ENCODE data around the gene SUGCT.
"Not testable (repeated sequence)": the region's sequence is repeated elsewhere in the genome, so short reads cannot be mapped to it uniquely, and the experiment has no call there.

Gene SUGCT

DNA sequence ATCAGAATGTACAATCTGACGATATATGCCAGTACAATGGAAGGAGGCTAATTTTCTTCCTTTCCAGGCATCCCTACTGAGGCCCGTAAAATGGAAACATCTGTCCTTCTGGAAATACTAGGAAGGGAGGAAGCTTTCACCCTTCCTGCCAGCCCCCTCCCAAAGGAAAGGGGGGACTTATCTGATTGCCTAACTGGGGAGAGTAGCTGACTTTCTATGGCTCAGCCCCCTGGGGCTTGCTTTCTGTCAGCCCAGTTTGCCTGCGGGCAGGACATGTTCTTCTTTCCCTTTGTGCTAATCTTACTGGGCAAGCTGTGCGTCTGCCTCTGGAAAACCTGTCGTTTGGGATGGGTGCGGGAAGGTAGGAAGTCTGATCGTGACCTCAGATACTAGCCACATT is 508.9 kb downstream of the SUGCT start:
- DNase-seq: no peak

DNA sequence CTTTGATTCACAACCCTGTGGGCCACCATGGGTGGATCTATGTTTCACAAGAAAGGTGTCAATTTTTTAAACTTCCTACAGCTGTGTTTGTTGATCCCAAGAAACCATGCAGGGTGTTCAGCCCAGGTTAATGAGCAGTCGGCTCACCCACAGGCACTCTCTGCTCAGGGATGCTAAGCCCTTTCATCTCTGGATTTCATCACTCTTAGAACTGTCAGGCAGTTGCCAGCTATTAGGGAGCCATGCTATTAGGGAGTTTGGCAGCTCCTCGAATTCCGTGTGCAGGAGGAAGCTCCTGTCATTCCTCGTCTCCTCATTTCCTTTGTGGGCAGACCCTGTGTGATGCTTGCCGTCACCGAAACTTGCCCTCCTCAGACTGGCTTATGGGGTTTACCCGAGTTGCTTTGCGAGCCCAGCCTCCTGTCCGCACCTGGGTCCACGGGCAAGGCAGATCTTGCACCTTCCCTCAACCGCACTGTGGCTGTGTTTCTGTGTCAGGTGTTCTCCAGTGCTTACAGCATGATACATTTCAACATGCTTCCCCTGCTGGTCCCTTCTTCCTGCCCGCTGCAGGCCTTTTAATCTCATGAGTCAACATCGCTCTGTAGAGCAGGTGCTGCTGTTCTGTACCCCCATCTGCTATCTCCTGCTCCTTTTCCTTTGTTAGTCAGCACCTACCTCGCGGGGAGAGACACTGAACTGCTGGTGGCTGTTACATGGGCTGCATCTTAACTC is 509.8 kb downstream of the SUGCT start:
- DNase-seq: no peak

DNA sequence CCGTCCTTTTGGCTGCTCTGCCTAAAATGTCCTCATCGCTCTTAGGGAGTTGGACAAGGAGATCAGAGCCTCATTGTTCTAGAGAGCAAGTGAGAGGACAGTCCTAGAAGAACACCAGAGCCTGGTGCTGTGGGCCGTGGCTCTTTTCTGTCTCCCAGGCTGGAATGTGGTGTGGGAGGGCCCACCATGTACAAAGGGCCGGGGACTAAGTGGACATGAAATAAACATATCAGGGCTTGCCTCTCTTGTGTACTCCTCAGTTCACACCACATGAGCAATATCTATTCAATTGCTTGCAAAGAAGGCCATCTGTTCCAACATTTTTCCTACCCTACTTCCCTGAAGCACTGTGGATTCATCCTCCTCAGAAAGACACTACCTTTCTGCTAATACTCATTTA is 510.4 kb downstream of the SUGCT start:
- no peak for DNase-seq

DNA sequence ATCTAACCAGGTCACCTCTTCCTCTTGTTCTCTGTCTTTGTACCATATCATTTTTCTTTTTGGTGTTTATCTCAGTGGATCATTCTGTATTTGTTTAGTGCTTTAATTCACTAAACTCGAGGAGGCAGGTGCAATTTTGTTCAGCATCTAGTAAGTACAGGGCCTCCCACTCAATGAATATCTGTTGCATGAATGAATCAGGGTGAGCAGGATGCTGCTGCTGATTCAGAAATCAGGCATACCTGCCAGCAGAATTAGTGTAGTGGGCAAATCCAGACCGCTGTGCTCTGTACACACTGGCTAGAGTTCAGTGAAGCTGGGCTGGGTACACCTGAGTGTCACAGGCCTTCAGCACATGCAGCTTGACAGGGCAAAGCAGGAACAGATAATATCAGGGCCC is 511.9 kb downstream of the SUGCT start:
- DNase-seq: no peak

DNA sequence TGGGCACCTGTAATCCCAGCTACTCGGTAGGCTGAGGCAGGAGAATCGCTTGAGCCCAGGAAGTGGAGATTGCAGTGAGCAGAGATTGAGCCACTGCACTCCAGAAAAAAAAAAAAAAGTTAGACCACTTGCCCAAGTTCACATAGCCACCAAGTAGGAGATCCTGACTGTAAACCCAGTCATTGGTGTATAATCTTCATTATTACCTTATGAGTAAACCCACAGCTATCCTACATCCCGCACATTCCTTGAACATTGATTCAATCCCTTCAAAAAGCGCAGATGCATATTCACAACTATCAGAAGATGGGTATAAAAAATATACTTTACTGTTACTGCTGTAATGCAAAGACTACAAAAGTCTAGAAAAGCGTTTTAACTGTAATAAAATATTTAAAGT is 512.9 kb downstream of the SUGCT start:
- no peak for DNase-seq

DNA sequence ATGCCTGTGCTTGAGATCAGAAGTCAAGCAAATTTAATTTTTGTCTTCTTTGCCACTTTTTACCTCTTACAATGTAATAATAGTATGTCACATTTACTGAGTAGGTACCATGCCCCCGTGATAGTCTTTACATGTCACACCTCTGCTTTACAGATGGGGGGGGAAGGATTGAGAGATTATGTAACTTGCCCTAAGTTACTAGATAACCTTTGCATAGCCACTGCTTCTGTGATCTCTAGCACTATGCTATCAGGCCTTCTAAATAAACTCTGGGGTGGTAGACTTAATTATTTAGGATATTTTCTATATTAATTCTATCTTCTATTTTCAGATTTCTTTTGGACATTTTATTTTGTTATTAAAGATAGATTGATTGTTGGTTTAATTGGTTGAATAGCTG is 514.4 kb downstream of the SUGCT start:
- DNase-seq: no peak

DNA sequence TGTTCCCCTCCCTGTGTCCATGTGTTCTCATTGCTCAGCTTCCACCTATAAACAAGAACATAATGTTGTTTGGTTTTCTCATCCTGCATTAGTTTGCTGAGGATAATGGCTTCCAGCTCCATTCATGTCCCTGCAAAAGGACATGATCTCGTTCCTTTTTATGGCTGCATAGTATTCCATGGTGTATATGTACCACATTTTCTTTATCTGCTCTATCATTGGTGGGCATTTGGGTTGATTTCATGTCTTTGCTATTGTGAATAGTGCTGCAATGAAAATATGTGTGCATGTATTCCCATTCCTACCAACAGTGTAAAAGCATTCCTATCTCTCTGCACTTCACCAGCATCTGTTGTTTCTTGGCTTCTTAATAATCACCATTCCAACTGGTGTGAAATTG is 516.1 kb downstream of the SUGCT start:
- not testable (repeated sequence) for DNase-seq

DNA sequence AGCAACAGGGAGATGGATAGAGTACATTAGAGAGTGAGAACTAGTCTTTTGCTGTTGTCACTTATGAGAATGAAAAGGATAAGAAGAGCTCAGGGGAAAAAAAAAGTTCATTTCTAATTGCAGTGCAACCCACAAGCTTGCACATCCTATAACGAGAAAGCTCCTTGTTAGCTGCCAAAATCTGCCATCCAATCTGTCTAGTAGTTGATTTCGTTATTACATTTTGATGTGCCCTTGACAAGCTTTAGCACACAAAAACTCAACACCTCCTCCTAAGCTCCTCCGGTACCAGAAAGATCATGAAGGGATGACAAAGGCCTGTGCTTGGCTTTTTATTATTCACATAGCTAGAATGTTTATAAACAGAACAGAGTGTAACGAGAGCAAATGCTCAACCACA is 519.4 kb downstream of the SUGCT start:
- DNase-seq: no peak

DNA sequence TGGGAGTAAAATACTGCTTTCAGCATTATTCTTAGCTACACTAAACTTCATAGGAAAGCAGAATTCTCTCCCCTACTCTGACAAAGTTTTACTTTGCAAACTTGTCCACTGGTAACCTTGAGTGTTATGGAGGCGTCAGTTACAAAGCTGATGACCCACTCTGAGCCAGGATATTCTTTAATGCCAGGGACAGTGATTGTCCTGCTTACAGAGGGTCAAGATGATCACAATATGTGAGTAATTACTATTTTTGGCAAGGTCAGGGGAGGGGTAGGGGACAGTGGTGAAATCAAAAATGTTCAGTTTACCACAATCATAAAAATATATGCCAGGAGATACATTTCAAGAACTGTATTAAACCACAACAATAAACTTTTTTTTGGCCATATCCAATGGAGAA is 520.6 kb downstream of the SUGCT start:
- no peak for DNase-seq

DNA sequence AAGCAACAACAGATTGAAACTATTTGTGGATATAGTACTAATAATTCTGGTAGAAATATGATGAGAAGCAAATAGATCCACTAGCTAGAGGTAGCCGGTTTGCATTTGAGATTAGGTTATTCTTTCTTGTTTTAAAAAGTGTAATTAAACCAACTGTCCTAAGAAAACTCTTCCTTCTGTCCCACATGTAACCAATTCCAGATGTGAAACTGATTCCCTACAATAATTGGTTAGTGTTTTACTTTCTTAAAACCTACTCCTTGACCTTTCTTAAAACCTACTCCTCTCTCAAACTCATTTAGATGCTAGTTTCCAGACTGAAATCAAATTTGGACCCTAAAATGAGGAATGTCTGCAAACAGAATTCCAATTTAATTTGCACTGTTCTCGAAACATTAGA is 521.5 kb downstream of the SUGCT start:
- no peak for DNase-seq

DNA sequence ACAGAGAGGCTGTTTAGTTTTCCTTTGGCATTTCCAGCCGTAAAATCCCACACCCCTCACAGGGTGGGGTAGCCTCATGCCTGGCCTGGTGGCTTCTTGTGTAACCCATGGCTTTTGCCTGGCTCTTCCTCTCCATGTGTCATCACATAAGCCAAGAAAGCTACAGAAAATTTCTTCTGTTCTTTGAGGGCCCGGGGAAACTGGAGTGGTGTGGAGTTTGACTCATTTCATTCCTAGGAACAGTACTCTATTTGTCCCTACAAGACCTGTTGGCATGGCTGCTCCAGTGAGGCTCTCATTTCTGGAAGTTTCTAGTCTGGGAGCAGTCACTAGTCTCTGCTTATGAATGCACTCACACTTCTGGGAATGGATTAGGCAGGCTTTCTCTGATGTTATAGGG is 523.9 kb downstream of the SUGCT start:
- DNase-seq: no peak

DNA sequence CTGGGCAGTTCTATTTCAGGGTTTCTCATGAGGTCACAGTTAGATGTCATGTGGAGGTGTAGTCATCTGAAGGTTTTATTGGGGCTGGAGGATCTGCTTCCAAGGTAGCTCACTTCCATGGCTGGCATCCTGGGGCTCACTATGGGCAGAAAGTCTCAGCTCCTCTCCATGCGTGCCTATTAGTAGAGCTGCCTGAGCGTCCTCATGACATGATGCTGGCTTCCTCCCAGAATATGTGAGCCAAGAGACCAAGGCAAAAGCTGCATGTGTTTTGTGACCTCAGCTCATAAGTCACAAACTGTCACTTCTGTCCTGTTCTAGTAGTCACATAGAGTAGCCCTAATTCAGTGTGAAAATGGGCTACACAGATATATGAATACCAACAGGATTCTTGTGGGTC is 524.4 kb downstream of the SUGCT start:
- no peak for DNase-seq

DNA sequence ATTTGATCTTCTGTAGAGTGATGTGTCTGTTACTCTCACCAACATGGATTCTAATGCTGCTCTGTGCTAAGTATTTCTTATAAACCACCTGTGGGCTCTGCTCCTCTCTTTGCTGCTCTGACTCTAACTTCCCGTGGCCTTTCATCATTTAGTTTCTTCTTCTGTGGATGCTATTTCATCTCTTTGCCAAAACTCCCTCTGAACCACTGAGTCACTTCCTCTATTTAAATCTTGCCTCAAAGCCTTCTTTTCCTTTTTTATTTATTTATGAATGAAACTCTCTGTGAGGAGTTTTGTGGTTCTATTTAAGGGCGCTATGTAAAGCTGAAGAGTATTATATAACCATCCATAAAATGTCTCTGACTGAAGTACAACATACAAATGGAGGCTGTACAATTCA is 538.5 kb downstream of the SUGCT start:
- DNase-seq: no peak

DNA sequence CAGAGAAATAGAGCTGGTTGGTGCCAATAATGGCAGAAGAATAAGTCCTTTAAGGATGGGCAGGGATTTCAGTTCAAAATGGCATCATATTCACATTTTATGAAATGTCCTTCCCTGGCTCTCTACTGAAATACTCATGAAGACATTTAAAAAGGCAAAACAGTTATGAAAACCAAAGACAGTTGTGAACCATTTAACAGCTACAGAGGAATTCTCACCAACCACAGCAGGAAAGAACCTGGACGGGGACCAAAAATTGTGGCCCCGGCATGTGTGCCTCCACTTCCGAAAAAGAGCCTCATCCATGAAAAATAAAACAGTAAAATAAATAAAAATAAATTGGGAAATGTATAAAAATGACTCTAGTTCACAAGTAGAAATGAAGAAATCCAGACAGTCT is 539.5 kb downstream of the SUGCT start:
- DNase-seq: no peak

DNA sequence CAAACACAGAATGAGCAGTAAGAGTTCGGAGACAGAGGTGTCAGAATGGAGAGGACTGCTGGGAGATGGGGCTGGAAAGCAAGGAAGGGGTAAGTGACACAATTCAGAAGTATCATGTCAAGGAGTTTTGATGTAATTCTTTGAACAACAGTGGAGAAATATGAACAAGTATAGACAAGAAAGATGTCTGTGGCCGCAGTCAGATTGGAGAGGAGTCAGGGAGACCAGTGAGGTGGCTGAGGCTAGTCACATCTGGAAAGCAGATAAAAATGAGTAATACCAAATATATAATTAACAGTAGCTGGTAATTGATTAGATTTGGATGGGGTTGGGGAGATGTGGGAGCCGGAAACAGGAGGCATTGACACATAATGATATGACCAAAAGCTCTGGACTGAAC is 540.9 kb downstream of the SUGCT start:
- DNase-seq: no peak

DNA sequence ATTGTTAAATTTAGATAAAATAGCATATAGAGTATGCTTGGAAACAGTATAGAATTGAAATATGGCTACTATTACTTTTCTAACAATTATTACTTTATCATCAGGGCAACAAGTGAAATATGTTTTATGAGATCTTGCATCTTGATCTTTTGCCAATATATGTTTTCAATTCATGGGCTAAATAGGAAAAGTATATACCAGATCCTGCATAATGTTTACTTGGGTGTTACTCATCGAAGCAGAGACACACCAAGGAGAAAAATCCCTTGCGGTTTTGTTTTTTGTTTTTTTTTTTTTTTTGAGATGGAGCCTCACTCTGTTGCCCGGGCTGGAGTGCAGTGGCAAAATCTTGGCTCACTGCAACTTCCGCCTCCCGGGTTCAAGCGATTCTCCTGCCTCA is 541.4 kb downstream of the SUGCT start:
- no peak for DNase-seq

DNA sequence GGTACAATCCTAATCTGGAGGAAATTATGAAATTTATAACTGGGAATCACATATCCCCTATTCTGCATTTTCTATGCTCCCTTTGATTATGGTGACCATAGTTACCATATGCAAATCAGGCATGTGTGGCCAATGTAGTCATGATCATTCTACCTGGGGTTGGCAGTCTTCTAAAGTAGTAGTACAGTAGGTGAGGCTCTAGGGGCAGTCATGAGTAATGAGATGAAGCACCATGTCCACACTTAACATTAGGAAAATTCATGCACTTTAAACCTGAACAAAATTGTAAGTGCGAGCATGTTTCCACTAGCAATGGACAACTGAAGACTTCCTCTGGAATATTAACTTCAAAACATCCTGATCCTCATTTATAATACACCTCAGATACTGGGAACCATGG is 545.9 kb downstream of the SUGCT start:
- no peak for DNase-seq

DNA sequence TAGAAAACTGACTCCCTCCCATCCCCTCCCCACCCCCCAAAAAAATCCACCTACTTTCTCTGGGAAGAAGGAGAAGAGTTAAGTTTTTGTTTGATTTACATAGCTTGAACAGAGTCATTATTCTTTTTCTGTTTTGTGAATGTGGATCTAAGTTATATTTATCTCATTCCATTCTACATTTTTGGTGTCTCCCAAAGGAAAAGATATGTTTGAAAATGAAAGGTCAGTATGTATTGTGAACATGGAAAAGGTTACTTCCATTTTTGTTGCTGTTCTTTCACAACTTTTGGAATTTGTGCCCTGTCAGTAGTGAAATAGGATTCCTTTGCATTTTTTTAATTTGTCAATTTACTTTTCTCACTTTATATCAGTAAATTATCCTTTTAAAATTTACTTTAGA is 547.9 kb downstream of the SUGCT start:
- DNase-seq: no peak

DNA sequence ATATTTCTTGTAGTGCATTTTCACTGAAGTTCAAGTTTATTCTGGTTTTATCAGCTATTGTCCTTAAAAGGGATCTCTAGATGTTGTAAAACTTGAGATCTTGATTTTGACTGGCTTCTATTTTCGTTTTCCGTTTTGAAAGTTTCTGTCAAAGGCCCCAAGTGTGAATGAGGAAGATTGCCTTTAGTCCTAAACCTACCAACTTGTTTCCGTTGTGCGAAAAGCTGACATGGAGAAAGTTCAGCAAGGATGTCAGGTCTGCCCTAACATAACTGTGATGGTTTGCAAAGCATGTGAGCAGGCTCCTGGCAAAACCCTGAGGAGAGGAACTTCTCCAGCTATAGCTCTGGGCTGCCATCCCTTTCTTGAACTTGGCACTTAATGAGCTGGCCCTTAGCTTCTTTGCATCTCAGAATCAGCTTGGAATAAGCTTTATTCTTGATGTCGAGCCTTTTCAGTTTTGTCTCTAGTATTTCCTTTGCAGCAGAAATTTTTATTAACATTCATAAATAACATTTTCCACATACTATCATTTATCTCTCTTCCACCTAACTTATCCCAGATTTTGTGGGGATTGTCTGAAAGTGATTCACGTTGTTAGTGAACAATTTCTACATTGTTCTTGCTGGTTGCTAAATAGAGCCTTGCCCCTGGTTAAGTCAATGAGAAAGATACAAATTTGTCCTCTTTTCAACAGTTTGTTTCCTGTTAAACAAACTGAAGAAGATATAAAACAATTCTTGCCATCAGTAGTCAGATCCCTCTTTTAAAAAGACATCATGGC is 559.4 kb downstream of the SUGCT start:
- DNase-seq: no peak

DNA sequence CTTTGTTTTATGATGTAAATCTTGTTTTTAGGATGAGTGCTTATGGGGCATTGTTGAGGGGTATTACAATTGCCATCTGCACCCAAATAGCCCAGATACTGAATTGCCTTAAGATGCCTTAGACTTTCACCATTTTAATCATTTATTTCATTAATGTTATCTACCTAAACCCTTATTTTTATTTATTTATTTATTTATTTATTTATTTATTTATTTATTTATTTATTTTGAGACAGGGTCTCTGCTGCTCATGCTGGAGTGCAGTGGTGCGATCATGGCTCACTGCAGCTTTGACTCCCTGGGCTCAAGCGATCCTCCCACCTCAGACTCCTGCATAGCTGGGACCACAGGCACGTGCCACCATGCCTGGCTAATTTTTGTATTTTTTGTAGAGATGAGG is 560.2 kb downstream of the SUGCT start:
- no peak for DNase-seq

DNA sequence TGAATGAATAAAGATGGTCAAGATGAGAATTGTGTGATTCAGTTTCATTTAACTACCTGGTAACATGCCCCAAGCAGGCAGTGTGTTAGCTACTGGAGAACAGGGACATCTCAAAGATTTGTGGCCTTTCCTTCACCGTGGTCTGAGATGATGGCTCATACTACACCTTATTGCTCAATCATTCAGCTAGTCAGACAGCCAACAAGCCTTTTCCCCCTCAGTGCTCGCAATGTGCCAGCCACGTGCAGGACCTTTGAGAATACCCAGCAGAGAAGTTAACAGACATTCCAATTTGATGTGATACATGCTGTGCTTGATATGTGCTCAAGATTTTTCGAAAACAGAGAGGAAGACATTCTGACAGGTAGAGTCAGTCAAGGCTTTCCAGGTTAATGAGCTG is 562.8 kb downstream of the SUGCT start:
- DNase-seq: no peak

DNA sequence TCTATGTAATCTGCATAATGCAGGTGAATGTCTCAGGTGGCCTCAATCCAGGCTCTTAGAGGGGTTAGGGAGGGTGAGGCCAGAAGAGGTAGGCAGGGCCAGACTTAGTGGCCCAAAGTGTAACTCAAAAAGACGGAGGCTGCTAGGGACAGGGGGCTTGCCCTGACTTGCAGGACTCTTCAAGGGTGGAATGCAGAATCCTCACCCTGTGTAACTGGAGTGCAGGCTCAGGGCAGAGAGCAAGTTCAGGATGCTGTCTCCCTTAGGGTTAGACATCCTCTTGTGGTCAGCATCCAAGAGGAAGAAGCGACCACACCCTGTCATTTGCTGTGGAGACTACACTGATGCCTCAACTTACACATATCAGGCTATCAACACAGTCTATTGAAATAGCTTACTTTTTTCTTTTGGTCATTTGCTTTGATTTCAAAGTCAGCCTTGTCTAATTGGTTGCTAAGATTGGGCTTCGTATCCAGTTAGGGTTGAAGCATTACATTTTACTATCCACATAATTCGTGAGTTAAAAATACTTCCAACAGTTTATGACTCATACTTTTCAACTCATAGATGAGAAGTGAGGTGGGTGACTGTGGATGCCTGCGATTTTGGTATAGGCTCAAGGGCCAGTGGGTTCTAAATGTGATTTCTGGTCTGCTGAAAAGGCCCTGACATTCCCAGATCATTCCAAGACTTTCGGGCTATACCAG is 563.6 kb downstream of the SUGCT start:
- DNase-seq: no peak

DNA sequence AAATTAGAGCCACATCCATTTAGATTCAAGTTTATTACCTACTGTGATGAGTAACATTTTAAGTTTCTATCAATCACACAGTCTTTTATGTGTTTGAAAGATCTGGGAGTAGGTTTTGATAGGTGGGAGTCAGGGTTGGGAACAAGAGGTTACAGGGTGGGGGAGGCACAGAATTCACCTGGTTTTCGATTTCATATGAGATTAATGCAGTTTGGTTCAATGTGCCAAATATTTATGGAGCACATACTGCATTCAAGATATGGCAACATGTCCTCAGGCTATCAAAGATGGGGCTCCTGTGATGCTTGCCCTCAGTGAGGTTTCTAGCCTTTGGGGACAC is 564.1 kb downstream of the SUGCT start:
- DNase-seq: no peak
